ENCODE measurements around the gene CELF5.

- TF ChIP-seq, protein P1, sequence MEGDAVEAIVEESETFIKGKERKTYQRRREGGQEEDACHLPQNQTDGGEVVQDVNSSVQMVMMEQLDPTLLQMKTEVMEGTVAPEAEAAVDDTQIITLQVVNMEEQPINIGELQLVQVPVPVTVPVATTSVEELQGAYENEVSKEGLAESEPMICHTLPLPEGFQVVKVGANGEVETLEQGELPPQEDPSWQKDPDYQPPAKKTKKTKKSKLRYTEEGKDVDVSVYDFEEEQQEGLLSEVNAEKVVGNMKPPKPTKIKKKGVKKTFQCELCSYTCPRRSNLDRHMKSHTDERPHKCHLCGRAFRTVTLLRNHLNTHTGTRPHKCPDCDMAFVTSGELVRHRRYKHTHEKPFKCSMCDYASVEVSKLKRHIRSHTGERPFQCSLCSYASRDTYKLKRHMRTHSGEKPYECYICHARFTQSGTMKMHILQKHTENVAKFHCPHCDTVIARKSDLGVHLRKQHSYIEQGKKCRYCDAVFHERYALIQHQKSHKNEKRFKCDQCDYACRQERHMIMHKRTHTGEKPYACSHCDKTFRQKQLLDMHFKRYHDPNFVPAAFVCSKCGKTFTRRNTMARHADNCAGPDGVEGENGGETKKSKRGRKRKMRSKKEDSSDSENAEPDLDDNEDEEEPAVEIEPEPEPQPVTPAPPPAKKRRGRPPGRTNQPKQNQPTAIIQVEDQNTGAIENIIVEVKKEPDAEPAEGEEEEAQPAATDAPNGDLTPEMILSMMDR (IDR thresholded peaks at IDR 0.05) = peak in 2 of 4 experiments; percentile 28 to 36
- peak; percentile 16 for TF ChIP-seq POLR2A (IDR thresholded peaks at IDR 0.05)
- peak; percentile 97 for TF ChIP-seq POLR2AphosphoS5 (IDR thresholded peaks at IDR 0.05)
Observed at GRCh38 chr19:3336680-3337523, 112.4 kb downstream of the CELF5 start.
